ENCODE results near the gene ZNF575. TPM values are rescaled to one million over a fixed set of nuclear protein-coding genes. Genes with fewer than 3 reads are reported as not detected.

Gene ZNF575
- total and polyA plus RNA-seq, 9 donors, result 1.2 to 5.9 (median 2.8) TPM

- Histone ChIP-seq H3K4me1 (ENCODE audit: insufficient read depth) (no peaks in the 10 kb centered on the region), H3K27ac (no peak overlapping the region), H3K4me3 (no peak overlapping the region), H3K27me3 (no peaks in the 10 kb centered on the region), H3K36me3 (no peaks in the 10 kb centered on the region), H3K9me3 (no peaks in the 10 kb centered on the region)
- TF ChIP-seq POLR2A (IDR thresholded peaks at IDR 0.05), result no peak
- TF ChIP-seq CTCF (IDR thresholded peaks at IDR 0.05), result no peak
- no peak for TF ChIP-seq EP300 (IDR thresholded peaks at IDR 0.05)
- intact Hi-C loops (cut with DNase I), result no loop called here
- WGBS, 3 donors, result 82 to 93% (median 83%) methylated on average over 8 of the region's 8 CpGs
- no peak for DNase-seq
Measured at GRCh38 chr19:43488179-43488578, 44.8 kb upstream of the ZNF575 start.

- no peaks in the 10 kb centered on the region for H3K27me3 ChIP-seq
- H3K27ac ChIP-seq, result no peak overlapping the region
- DNase-seq, result no peak
- TF ChIP-seq POLR2A (IDR thresholded peaks at IDR 0.05), result no peak
- TF ChIP-seq CTCF (IDR thresholded peaks at IDR 0.05), result no peak
- TF ChIP-seq EP300 (IDR thresholded peaks at IDR 0.05), result no peak
- H3K4me3 ChIP-seq, result no peak overlapping the region
- no peaks in the 10 kb centered on the region for H3K36me3 ChIP-seq
- 20 to 29% (median 24%) methylated on average over 5 of the region's 5 CpGs for WGBS, 3 donors
- no peaks in the 10 kb centered on the region for H3K9me3 ChIP-seq
- intact Hi-C loops (cut with DNase I), result no loop called here
- no peaks in the 10 kb centered on the region for H3K4me1 ChIP-seq (ENCODE audit: insufficient read depth)
Measured at GRCh38 chr19:43489310-43489709, 43.7 kb upstream of the ZNF575 start.

- intact Hi-C loops (cut with DNase I), result no loop called here
- TF ChIP-seq CTCF (IDR thresholded peaks at IDR 0.05) (no peak), POLR2A (IDR thresholded peaks at IDR 0.05) (no peak), EP300 (IDR thresholded peaks at IDR 0.05) (no peak)
Measured at GRCh38 chr19:43489979-43490599, 42.9 kb upstream of the ZNF575 start.

GRCh38 chr19:43490759-43491158 lies 42.2 kb upstream of the ZNF575 start:
- intact Hi-C loops (cut with DNase I), result no loop called here
- Histone ChIP-seq H3K4me1 (ENCODE audit: insufficient read depth) (no peaks in the 10 kb centered on the region), H3K27me3 (no peaks in the 10 kb centered on the region), H3K4me3 (no peak overlapping the region), H3K9me3 (no peaks in the 10 kb centered on the region), H3K27ac (no peak overlapping the region), H3K36me3 (no peaks in the 10 kb centered on the region)
- WGBS, 3 donors, result 94 to 97% (median 94%) methylated on average over 5 of the region's 5 CpGs
- DNase-seq, result no peak
- TF ChIP-seq POLR2A (IDR thresholded peaks at IDR 0.05) (no peak), CTCF (IDR thresholded peaks at IDR 0.05) (no peak), EP300 (IDR thresholded peaks at IDR 0.05) (no peak)

More at GRCh38 chr19:43489979-43490599, 42.9 kb upstream of the ZNF575 start:
- Histone ChIP-seq H3K36me3 (no peaks in the 10 kb centered on the region), H3K9me3 (no peaks in the 10 kb centered on the region), H3K4me3 (no peak overlapping the region), H3K27ac (no peak overlapping the region), H3K4me1 (ENCODE audit: insufficient read depth) (no peaks in the 10 kb centered on the region), H3K27me3 (no peaks in the 10 kb centered on the region)
- WGBS, 3 donors, result 89 to 91% (median 91%) methylated on average over 7 of the region's 7 CpGs
- no peak for DNase-seq
